ENCODE results near the gene BNC2. TPM values are rescaled to one million over a fixed set of nuclear protein-coding genes. Genes with fewer than 3 reads are reported as not detected.

Gene BNC2
- total RNA-seq, 6 experiments from 2014 or later: 0.22 to 0.80 (median 0.36) TPM

GRCh38 chr9:16571127-16571802 is 299.2 kb downstream of the BNC2 start:
- Histone ChIP-seq H3K27ac (peak overlapping the region; percentile 67 to 73 (median 69)), H3K4me1 (peaks cover 0 to 10% (median 3%) of the 10 kb centered on the region in 4 donors), H3K9me3 (no peaks in the 10 kb centered on the region), H3K27me3 (no peaks in the 10 kb centered on the region), H3K4me3 (peak overlapping the region in 2 of 3 donors; percentile 25 to 31), H3K36me3 (no peaks in the 10 kb centered on the region)
- intact Hi-C loops (cut with DNase I): no loop called here
- no peak for DNase-seq
- ATAC-seq: peak; percentile 51 to 75 (median 63)
- TF ChIP-seq POLR2A (IDR thresholded peaks at IDR 0.05) (no peak), CTCF (IDR thresholded peaks at IDR 0.05) (no peak)
- WGBS (ENCODE audit: insufficient coverage, low coverage, low lambda C conversion rate, missing lambda C conversion rate): 37% methylated on average over 7 of the region's 7 CpGs

- TF ChIP-seq POLR2A (IDR thresholded peaks at IDR 0.05) (no peak), CTCF (IDR thresholded peaks at IDR 0.05) (no peak)
- H3K4me3 ChIP-seq: no peak overlapping the region
- intact Hi-C loops (cut with DNase I): no loop called here
- no peaks in the 10 kb centered on the region for H3K9me3 ChIP-seq
- ATAC-seq (no peak), DNase-seq (no peak)
- H3K4me1 ChIP-seq: peaks cover 0 to 10% (median 2%) of the 10 kb centered on the region in 4 donors
- H3K27me3 ChIP-seq: no peaks in the 10 kb centered on the region
- no peak overlapping the region for H3K27ac ChIP-seq
- no peaks in the 10 kb centered on the region for H3K36me3 ChIP-seq
- 97% methylated on average over 2 of the region's 2 CpGs for WGBS (ENCODE audit: insufficient coverage, low coverage, low lambda C conversion rate, missing lambda C conversion rate)
Observed at GRCh38 chr9:16563446-16563845, 307.0 kb downstream of the BNC2 start.

GRCh38 chr9:16561121-16561520 is 309.3 kb downstream of the BNC2 start:
- DNase-seq: no peak
- H3K4me3 ChIP-seq: no peak overlapping the region
- H3K27ac ChIP-seq: no peak overlapping the region
- TF ChIP-seq CTCF (IDR thresholded peaks at IDR 0.05): no peak
- WGBS (ENCODE audit: insufficient coverage, low coverage, low lambda C conversion rate, missing lambda C conversion rate): 80% methylated on average over 4 of the region's 4 CpGs
- intact Hi-C loops (cut with DNase I): no loop called here
- no peaks in the 10 kb centered on the region for H3K27me3 ChIP-seq
- peaks cover 0 to 10% (median 2%) of the 10 kb centered on the region in 4 donors for H3K4me1 ChIP-seq
- H3K36me3 ChIP-seq: no peaks in the 10 kb centered on the region
- ATAC-seq: no peak
- H3K9me3 ChIP-seq: no peaks in the 10 kb centered on the region

GRCh38 chr9:16559418-16560188 is 310.9 kb downstream of the BNC2 start:
- 41% methylated on average over 6 of the region's 6 CpGs for WGBS (ENCODE audit: insufficient coverage, low coverage, low lambda C conversion rate, missing lambda C conversion rate)
- peak; percentile 64 to 81 (median 71) for DNase-seq
- no peaks in the 10 kb centered on the region for H3K9me3 ChIP-seq
- H3K4me3 ChIP-seq: no peak overlapping the region
- intact Hi-C loops (cut with DNase I): no loop called here
- peaks cover 0 to 10% (median 2%) of the 10 kb centered on the region in 4 donors for H3K4me1 ChIP-seq
- peak; percentile 96 to 99 (median 98) for ATAC-seq
- peak overlapping the region in 2 of 3 donors; percentile 47 to 74 for H3K27ac ChIP-seq
- H3K36me3 ChIP-seq: no peaks in the 10 kb centered on the region
- H3K27me3 ChIP-seq: no peaks in the 10 kb centered on the region
- TF ChIP-seq CTCF (IDR thresholded peaks at IDR 0.05) (no peak), POLR2A (IDR thresholded peaks at IDR 0.05) (no peak)

Data from right lobe of liver (tissue), 6 donors.